ENCODE measurements around the gene TNS3.

The TNS3 gene

GRCh38 chr7:47284691-47285635, 296.9 kb downstream of the TNS3 start:
- Histone ChIP-seq H3K4me3 (ENCODE audit: control insufficient read depth in 1 of 7, extremely low read depth in 1 of 7, insufficient read depth in 4 of 7, low read depth in 2 of 7, low read length in 6 of 7) (no peak overlapping the region), H3K27ac (ENCODE audit: insufficient read depth in 1 of 2, low read depth in 1 of 2, low read length in 2 of 2, poor library complexity in 1 of 2, severe bottlenecking in 2 of 2) (no peak overlapping the region), H3K27me3 (replicated peaks in 2 of 5; ENCODE audit: control insufficient read depth in 4 of 5, insufficient read depth in 5 of 5, low read length in 4 of 5) (no peaks in the 10 kb centered on the region), H3K4me1 (ENCODE audit: control extremely low read depth in 1 of 4, control insufficient read depth in 4 of 4, insufficient read depth in 4 of 4, low read length in 3 of 4) (no peaks in the 10 kb centered on the region), H3K36me3 (ENCODE audit: control insufficient read depth in 4 of 4, insufficient read depth in 4 of 4, low read length in 3 of 4) (peaks cover 12 to 91% (median 60%) of the 10 kb centered on the region in 4 experiments), H3K9me3 (ENCODE audit: control extremely low read depth in 1 of 5, control insufficient read depth in 4 of 5, insufficient read depth in 2 of 5, low read depth in 1 of 5, low read length in 4 of 5) (peaks cover 0 to 6% (median 2%) of the 10 kb centered on the region in 5 experiments)
- no peak for DNase-seq
- ChIA-PET CTCF (no interaction called here), POLR2A (no interaction called here)
- WGBS (ENCODE audit: insufficient coverage) = 100% methylated on average over 7 of the region's 11 CpGs

GRCh38 chr7:47283497-47284131, 298.3 kb downstream of the TNS3 start:
- DNase-seq = no peak
- H3K36me3 ChIP-seq (ENCODE audit: control insufficient read depth in 4 of 4, insufficient read depth in 4 of 4, low read length in 3 of 4) = peaks cover 12 to 95% (median 64%) of the 10 kb centered on the region in 4 experiments
- peaks cover 0 to 6% (median 2%) of the 10 kb centered on the region in 5 experiments for H3K9me3 ChIP-seq (ENCODE audit: control extremely low read depth in 1 of 5, control insufficient read depth in 4 of 5, insufficient read depth in 2 of 5, low read depth in 1 of 5, low read length in 4 of 5)
- H3K4me3 ChIP-seq (ENCODE audit: control insufficient read depth in 1 of 7, extremely low read depth in 1 of 7, insufficient read depth in 4 of 7, low read depth in 2 of 7, low read length in 6 of 7) = no peak overlapping the region
- no peaks in the 10 kb centered on the region for H3K27me3 ChIP-seq (replicated peaks in 2 of 5; ENCODE audit: control insufficient read depth in 4 of 5, insufficient read depth in 5 of 5, low read length in 4 of 5)
- POLR2A ChIA-PET = no interaction called here
- CTCF ChIA-PET = no interaction called here
- no peak overlapping the region for H3K27ac ChIP-seq (ENCODE audit: insufficient read depth in 1 of 2, low read depth in 1 of 2, low read length in 2 of 2, poor library complexity in 1 of 2, severe bottlenecking in 2 of 2)
- 97% methylated on average over 10 of the region's 10 CpGs for WGBS (ENCODE audit: insufficient coverage)
- H3K4me1 ChIP-seq (ENCODE audit: control extremely low read depth in 1 of 4, control insufficient read depth in 4 of 4, insufficient read depth in 4 of 4, low read length in 3 of 4) = no peaks in the 10 kb centered on the region

GRCh38 chr7:47282790-47283496, 299.0 kb downstream of the TNS3 start:
- no peak for DNase-seq
- peaks cover 12 to 95% (median 63%) of the 10 kb centered on the region in 4 experiments for H3K36me3 ChIP-seq (ENCODE audit: control insufficient read depth in 4 of 4, insufficient read depth in 4 of 4, low read length in 3 of 4)
- 100% methylated on average over 5 of the region's 9 CpGs for WGBS (ENCODE audit: insufficient coverage)
- H3K4me1 ChIP-seq (ENCODE audit: control extremely low read depth in 1 of 4, control insufficient read depth in 4 of 4, insufficient read depth in 4 of 4, low read length in 3 of 4) = no peaks in the 10 kb centered on the region
- H3K27ac ChIP-seq (ENCODE audit: insufficient read depth in 1 of 2, low read depth in 1 of 2, low read length in 2 of 2, poor library complexity in 1 of 2, severe bottlenecking in 2 of 2) = no peak overlapping the region
- no peaks in the 10 kb centered on the region for H3K27me3 ChIP-seq (replicated peaks in 2 of 5; ENCODE audit: control insufficient read depth in 4 of 5, insufficient read depth in 5 of 5, low read length in 4 of 5)
- POLR2A ChIA-PET = no interaction called here
- H3K4me3 ChIP-seq (ENCODE audit: control insufficient read depth in 1 of 7, extremely low read depth in 1 of 7, insufficient read depth in 4 of 7, low read depth in 2 of 7, low read length in 6 of 7) = no peak overlapping the region
- CTCF ChIA-PET = no interaction called here
- peaks cover 0 to 6% (median 2%) of the 10 kb centered on the region in 5 experiments for H3K9me3 ChIP-seq (ENCODE audit: control extremely low read depth in 1 of 5, control insufficient read depth in 4 of 5, insufficient read depth in 2 of 5, low read depth in 1 of 5, low read length in 4 of 5)

GRCh38 chr7:47281966-47282643, 299.8 kb downstream of the TNS3 start:
- Histone ChIP-seq H3K4me1 (ENCODE audit: control extremely low read depth in 1 of 4, control insufficient read depth in 4 of 4, insufficient read depth in 4 of 4, low read length in 3 of 4) (no peaks in the 10 kb centered on the region), H3K9me3 (ENCODE audit: control extremely low read depth in 1 of 5, control insufficient read depth in 4 of 5, insufficient read depth in 2 of 5, low read depth in 1 of 5, low read length in 4 of 5) (peaks cover 0 to 6% (median 2%) of the 10 kb centered on the region in 5 experiments), H3K27ac (ENCODE audit: insufficient read depth in 1 of 2, low read depth in 1 of 2, low read length in 2 of 2, poor library complexity in 1 of 2, severe bottlenecking in 2 of 2) (no peak overlapping the region), H3K36me3 (ENCODE audit: control insufficient read depth in 4 of 4, insufficient read depth in 4 of 4, low read length in 3 of 4) (peaks cover 12 to 95% (median 63%) of the 10 kb centered on the region in 4 experiments), H3K27me3 (replicated peaks in 2 of 5; ENCODE audit: control insufficient read depth in 4 of 5, insufficient read depth in 5 of 5, low read length in 4 of 5) (no peaks in the 10 kb centered on the region), H3K4me3 (ENCODE audit: control insufficient read depth in 1 of 7, extremely low read depth in 1 of 7, insufficient read depth in 4 of 7, low read depth in 2 of 7, low read length in 6 of 7) (no peak overlapping the region)
- 100% methylated on average over 6 of the region's 7 CpGs for WGBS (ENCODE audit: insufficient coverage)
- no peak for DNase-seq
- POLR2A ChIA-PET = no interaction called here
- CTCF ChIA-PET = interaction anchor here (0.5 to 1.3 kb wide), 2 partner anchors 9 to 59 kb away, joined by 3 read pairs; no protein-coding TSS in a partner anchor

- Histone ChIP-seq H3K4me3 (ENCODE audit: control insufficient read depth in 1 of 7, extremely low read depth in 1 of 7, insufficient read depth in 4 of 7, low read depth in 2 of 7, low read length in 6 of 7) (no peak overlapping the region), H3K9me3 (ENCODE audit: control extremely low read depth in 1 of 5, control insufficient read depth in 4 of 5, insufficient read depth in 2 of 5, low read depth in 1 of 5, low read length in 4 of 5) (peaks cover 0 to 4% (median 2%) of the 10 kb centered on the region in 5 experiments), H3K27ac (ENCODE audit: insufficient read depth in 1 of 2, low read depth in 1 of 2, low read length in 2 of 2, poor library complexity in 1 of 2, severe bottlenecking in 2 of 2) (no peak overlapping the region), H3K27me3 (replicated peaks in 2 of 5; ENCODE audit: control insufficient read depth in 4 of 5, insufficient read depth in 5 of 5, low read length in 4 of 5) (no peaks in the 10 kb centered on the region), H3K4me1 (ENCODE audit: control extremely low read depth in 1 of 4, control insufficient read depth in 4 of 4, insufficient read depth in 4 of 4, low read length in 3 of 4) (no peaks in the 10 kb centered on the region), H3K36me3 (ENCODE audit: control insufficient read depth in 4 of 4, insufficient read depth in 4 of 4, low read length in 3 of 4) (peaks cover 10 to 96% (median 63%) of the 10 kb centered on the region in 4 experiments)
- CTCF ChIA-PET = interaction anchor here (1.3 kb wide), 1 partner anchor 10 kb away, joined by 3 read pairs; no protein-coding TSS in a partner anchor
- POLR2A ChIA-PET = no interaction called here
- DNase-seq = no peak
- WGBS (ENCODE audit: insufficient coverage) = 95% methylated on average over 3 of the region's 3 CpGs
Observed at GRCh38 chr7:47281161-47281560, 300.8 kb downstream of the TNS3 start.

- Histone ChIP-seq H3K4me1 (ENCODE audit: control extremely low read depth in 1 of 4, control insufficient read depth in 4 of 4, insufficient read depth in 4 of 4, low read length in 3 of 4) (no peaks in the 10 kb centered on the region), H3K27me3 (replicated peaks in 2 of 5; ENCODE audit: control insufficient read depth in 4 of 5, insufficient read depth in 5 of 5, low read length in 4 of 5) (no peaks in the 10 kb centered on the region), H3K9me3 (ENCODE audit: control extremely low read depth in 1 of 5, control insufficient read depth in 4 of 5, insufficient read depth in 2 of 5, low read depth in 1 of 5, low read length in 4 of 5) (no peaks in the 10 kb centered on the region), H3K4me3 (ENCODE audit: control insufficient read depth in 1 of 7, extremely low read depth in 1 of 7, insufficient read depth in 4 of 7, low read depth in 2 of 7, low read length in 6 of 7) (no peak overlapping the region), H3K36me3 (ENCODE audit: control insufficient read depth in 4 of 4, insufficient read depth in 4 of 4, low read length in 3 of 4) (peaks cover 9 to 96% (median 62%) of the 10 kb centered on the region in 4 experiments), H3K27ac (ENCODE audit: insufficient read depth in 1 of 2, low read depth in 1 of 2, low read length in 2 of 2, poor library complexity in 1 of 2, severe bottlenecking in 2 of 2) (no peak overlapping the region)
- CTCF ChIA-PET = no interaction called here
- POLR2A ChIA-PET = no interaction called here
- no peak for DNase-seq
- WGBS (ENCODE audit: insufficient coverage) = no CpG with 5 or more reads among the region's 4 CpGs
Observed at GRCh38 chr7:47280114-47280513, 301.8 kb downstream of the TNS3 start.
